ENCODE results near the gene IL17REL.
A peak's percentile ranks its signal among the peaks of the same experiment; 100 is the strongest.

The IL17REL gene

GRCh38 chr22:50045211-50046018 lies 32.9 kb upstream of the IL17REL start:
- no peak for DNase-seq

GRCh38 chr22:50044485-50045118 lies 32.0 kb upstream of the IL17REL start:
- no peak for DNase-seq

- no peak for DNase-seq
Observed at GRCh38 chr22:50041361-50042065, 28.9 kb upstream of the IL17REL start.

DNA sequence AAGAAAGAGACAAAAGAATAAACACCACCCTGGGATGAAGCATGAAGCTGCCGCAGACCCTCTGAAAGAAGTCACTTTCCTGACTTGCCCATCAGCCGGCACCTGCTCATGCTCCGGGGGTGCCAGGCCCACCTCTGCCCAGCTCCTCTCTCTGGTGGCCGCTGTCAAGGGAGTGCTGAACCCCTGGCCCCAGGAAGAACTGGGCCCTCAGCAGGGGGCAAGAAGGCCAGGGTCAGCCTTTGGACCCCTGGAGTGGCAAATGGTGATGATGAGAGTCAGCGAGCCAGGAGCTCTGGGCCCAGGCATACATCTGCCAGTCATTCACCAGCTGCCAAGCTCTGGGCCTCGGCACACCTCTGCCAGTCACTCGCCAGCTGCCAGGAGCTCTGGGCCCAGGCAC lies 28.2 kb upstream of the IL17REL start:
- DNase-seq = no peak

GRCh38 chr22:50039669-50040443 lies 27.3 kb upstream of the IL17REL start:
- DNase-seq = no peak

DNA sequence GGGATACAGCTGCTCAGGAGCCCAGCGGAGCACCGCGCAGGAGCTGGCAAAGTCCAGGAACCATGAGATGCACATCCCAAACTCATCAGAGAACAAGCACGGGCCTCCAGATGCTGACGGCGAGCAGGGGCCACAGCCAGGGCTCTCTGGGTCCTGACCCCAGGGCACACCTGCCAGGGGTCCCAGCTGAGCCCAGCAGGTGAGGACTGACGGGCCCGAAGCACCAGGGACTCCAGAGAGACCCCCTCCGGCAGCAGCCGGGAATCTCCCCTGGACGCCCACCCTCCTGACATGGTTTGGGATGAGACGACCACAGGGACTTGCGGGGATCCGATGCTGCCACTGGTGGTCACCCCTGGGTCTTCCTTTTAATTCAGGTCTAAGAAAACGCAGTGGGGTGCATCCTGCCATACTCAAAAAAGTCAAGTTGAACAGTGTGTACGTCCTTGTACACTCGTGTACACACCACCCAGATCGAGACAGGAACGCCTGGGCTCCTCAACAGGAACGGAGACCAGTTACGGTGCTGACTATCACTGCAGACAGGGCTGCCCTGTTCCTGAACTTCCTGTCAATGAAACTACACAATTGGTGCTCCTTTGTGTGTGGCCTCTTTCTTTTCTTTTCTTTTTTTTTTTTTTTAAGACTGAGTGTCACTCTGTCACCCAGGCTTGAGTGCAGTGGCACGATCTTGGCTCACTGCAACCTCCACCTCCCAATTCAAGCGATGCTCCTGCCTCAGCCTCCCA lies 23.6 kb upstream of the IL17REL start:
- DNase-seq = no peak

- no peak for DNase-seq
Observed at GRCh38 chr22:50035131-50035881, 22.7 kb upstream of the IL17REL start.

DNA sequence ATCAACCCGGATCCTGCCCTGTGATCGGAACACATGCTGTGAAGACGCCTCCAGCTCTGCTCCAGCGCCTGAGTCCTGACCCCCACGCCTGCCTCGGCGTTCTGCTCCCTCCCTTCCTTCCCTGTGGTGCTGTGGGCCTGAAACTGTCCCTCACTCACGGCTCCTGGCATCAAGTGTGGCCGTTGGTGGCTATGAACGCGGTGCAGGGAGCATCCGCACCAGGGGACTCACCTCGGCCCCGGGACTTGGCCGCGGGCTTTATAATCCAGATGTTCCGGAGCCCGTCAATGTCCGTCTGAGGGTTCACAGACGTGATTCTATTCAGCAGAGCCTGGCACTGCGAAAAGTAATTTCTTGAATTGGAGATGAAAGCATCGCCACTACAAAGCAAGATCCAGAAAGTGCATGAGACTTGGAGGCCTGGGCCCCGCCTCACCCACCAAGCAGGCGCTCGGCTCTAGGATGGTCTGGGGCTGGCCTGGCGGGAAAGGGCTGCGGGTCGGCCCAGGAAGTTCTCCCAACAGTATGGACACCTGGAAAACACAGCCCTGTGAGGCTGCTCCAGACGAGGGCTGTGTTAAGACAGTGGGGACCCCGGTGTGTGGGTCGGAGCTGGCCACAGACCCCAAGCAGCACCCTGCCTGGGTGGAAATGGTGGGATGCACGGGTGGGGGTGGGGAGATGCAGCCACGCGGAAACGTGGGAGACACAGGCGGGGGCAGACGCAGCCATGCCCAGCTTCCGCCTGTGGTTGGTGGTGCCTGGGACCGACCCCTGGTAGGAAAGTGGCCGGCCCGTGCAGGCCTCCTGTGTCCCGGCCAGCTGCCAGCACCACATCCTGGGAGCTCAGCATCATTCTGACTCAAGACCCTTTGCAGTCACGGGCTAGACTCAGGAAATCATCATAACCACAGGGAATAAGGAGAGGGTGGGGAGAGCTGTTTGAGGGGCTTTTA lies 21.8 kb upstream of the IL17REL start:
- no peak for DNase-seq

DNA sequence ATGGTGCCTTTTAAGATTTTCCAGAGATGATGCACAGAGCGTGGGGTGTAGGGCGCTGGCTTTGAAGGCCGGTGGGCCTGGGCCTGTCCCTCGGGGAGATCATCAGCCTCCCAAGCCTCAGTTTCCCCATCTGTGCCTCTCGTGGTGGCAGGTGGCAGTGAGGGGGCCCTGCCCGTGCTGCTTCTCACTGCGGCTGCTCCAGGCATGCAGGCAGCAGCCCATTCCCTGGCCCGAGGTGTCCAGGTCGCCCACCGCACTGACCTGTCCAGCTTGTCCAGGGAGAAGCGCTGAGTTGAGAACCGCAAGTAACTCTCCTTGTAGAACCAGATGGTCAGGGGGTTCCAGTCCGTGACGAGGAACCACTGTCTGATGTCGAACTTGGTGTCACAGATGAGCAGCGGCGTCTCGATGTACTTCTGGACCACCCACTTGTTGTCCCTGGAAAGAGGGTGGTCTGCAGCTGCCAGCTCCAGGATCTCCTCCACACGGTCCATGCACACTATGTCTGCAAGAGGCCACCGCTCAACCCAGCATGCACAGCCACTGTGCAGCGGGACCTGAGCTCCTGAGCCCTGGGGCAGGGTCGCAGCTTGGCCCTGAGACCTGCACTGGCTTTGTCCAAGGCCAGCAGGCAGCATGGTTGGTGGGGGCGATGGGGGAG lies 20.5 kb upstream of the IL17REL start:
- DNase-seq = no peak

- no peak for DNase-seq
Observed at GRCh38 chr22:50032109-50032871, 19.7 kb upstream of the IL17REL start.

- DNase-seq = no peak
Observed at GRCh38 chr22:50031189-50032091, 18.9 kb upstream of the IL17REL start.

DNA sequence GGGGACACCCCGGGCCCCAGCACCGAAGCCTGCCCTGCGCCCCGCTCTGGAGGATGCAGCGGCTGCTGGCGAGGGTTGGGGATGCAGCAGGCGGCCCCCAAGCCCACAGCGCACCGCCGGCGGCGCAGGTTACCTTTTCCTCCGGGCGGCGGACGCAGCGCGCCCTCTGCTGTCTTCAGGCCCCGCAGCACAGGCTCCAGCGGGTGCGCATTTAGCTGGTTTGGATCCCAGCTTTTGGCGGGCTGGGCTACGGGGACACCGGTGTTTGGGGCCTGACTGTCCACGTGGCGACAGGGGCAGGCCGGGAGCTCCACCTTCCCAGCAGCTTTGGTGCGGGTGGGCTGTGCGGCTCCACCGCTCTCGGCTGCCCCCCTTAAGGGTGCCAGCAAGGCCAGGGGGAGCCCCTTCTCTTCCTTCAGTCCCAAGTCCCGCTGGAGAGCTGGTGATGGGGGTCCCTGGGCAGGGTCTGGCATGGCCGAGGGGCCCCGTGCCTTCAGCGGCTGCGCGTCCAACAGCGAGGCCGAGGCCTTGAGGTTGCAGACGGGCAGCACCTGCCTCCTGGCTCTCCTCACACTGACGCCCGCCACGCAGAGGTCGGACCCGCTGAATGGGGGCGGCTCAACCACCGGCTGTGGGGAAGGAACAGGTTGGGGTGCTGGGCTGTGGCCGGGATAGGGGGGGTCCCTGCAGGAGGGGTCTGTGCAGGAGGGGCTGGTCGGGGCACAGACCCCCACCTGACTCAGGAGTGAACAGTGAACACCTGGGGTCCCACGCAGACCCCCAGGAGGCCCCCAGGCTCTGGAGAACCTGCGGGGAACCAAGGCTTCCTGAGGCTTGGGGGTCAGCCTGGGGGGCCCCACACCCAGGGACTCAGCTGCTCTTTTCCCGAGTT lies 18.0 kb upstream of the IL17REL start:
- peak; percentile 90 for DNase-seq

- DNase-seq = peak; percentile 67
Observed at GRCh38 chr22:50027639-50028537, 15.3 kb upstream of the IL17REL start.

DNA sequence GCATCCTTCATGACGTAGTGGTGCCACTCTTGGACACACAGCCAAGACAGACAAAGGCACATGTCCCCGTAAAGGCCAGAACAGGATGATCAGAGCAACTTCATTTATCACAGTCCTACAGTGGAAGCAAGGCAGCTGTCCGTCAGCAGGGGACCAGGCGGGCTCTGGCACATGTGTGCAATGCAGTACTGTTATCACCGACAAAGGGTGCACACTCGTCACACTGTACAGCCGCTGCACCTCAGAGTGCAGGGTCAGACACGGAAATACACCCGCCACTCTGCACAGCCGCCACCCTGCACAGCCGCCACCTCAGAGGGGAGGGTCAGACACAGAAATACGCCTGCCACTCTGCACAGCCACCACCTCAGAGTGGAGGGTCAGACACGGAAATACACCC lies 13.4 kb upstream of the IL17REL start:
- no peak for DNase-seq

DNA sequence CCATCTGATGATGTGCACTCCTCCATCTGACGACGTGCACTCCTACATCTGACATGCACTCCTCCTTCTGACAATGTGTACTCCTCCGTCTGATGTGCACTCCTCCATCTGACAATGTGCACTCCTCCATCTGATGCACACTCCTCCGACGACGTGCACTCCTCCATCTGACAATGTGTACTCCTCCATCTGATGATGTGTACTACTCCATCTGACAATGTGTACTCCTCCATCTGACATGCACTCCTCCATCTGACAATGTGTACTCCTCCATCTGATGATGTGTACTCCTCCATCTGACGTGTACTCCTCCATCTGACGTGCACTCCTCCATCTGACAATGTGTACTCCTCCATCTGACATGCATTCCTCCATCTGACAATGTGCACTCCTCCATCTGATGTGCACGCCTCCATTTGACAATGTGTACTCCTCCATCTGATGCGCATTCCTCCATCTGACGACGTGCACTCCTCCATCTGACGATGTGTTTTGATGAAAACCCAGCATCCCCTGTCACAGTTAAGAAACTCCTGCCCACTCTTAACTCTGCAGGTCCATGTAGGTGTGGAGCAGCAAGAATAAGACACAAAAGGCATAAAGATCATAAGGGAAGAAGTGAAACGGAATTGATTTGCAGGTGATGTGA lies 9.7 kb upstream of the IL17REL start:
- DNase-seq = no peak
